Psoas muscle (tissue), 8 donors: Measurements from ENCODE around the gene TIMP2. TPM values are rescaled to one million over a fixed set of nuclear protein-coding genes. Genes with fewer than 3 reads are reported as not detected.

Experiments used
- ATAC-seq, 4 donors: fragments of 200-7000 bp; cut with Tn5 transposase; one replicate each; pipeline ENCODE4 v1.9.1; 2020; ENCODE audit warnings: moderate library complexity in 3 of 4, mild to moderate bottlenecking in 2 of 4
- DNase-seq, 2 donors: peaks; one replicate each; pipeline ENCODE4 v3.0.0-alpha.2; 2020
- H3K27ac ChIP-seq: fragments of 200-600 bp; one replicate; pipeline ENCODE4 v1.8.0; 2022
- H3K27me3 ChIP-seq, 3 donors: fragments of 200-600 bp in 1 of 3; one replicate each; pipeline versions ENCODE4 v1.6.1 to v1.8.0; 2013 to 2022; ENCODE audit warnings: low read length in 2 of 3, mild to moderate bottlenecking in 2 of 3, moderate library complexity in 1 of 3; ENCODE audit not compliant: insufficient read depth in 3 of 3
- H3K36me3 ChIP-seq, 2 donors: fragments of 200-600 bp in 1 of 2; one replicate each; pipeline versions ENCODE4 v1.6.1 to v1.8.0; 2013 to 2022; ENCODE audit warnings: low read depth in 1 of 2, mild to moderate bottlenecking in 1 of 2, moderate library complexity in 1 of 2; ENCODE audit not compliant: insufficient read depth in 1 of 2
- H3K4me1 ChIP-seq: fragments of 200-600 bp; one replicate; pipeline ENCODE4 v1.8.0; 2022
- H3K4me3 ChIP-seq: fragments of 200-600 bp; one replicate; pipeline ENCODE4 v1.8.0; 2022; ENCODE audit warnings: mild to moderate bottlenecking
- H3K9me3 ChIP-seq: fragments of 200-600 bp; one replicate; pipeline ENCODE4 v1.8.0; 2022
- CTCF ChIP-seq: fragments of 200-600 bp; IDR thresholded peaks from one replicate; pipeline ENCODE4 v1.8.0; 2022; ENCODE audit warnings: antibody characterized with exemption
- WGBS, 3 donors: extraction: QIAGEN DNeasy Blood & Tissue Kit; methylation state at CpG; one replicate each; pipeline versions ENCODE4 v1.1.6 to v1.1.7; 2013; 5-methylcytosine and 5-hydroxymethylcytosine counted together
- intact Hi-C, 2 donors: fragments of 100-400 bp; cut with DNase I; formaldehyde crosslinking; loops; one replicate each; pipeline versions ENCODE4 v1.11.0 to v1.14.2; 2022
- polyA plus RNA-seq, 3 donors: library from polyadenylated mRNA; stranded (reverse); fragments of 200-250 nt; gene quantifications; one replicate each; pipeline ENCODE4 v1.2.3, GENCODE V29; 2013
- total RNA-seq, 4 donors: library from RNA; stranded (reverse); fragmentation: NEBNext Ultra II Directional in 2 of 4; extraction: Animal tissue kit (Norgen Biotek cat#: 25700) in 2 of 4; gene quantifications; one replicate each; pipeline versions ENCODE4 v1.2.1 to v1.2.4, GENCODE V29; 2021 to 2023
- donor health status: healthy with polysubstance abuse.
- donor health status: DM: no; HTN: no; CAD: no; lungs with moderate emphysema.
- donor health status: Bipolar disorder and iron deficiency.
- donor health status: healthy.
- donor health status: DM: yes; HTN: yes; CAD: no.
- donor health status: DM: no; HTN: no; CAD: no.
- donor health status: DM: no; HTN: no; CAD: no.
- donor health status: DM: yes; HTN: yes; CAD: no.

Gene TIMP2
- total and polyA plus RNA-seq, 7 donors: 10.3 to 53.6 (median 18.5) TPM

- no peaks in the 10 kb centered on the region for H3K9me3 ChIP-seq
- DNase-seq (peak in 1 of 2 donors; percentile 58), ATAC-seq (no peak)
- TF ChIP-seq CTCF: no peak
- intact Hi-C loops: no loop called here
- H3K4me1 ChIP-seq: peaks cover 7% of the 10 kb centered on the region
- peaks cover 16 to 100% of the 10 kb centered on the region in 2 donors for H3K36me3 ChIP-seq
- 50 to 62% (median 54%) methylated on average over 8 of the region's 8 CpGs for WGBS, 3 donors
- no peak overlapping the region for H3K4me3 ChIP-seq
- no peak overlapping the region for H3K27ac ChIP-seq
- no peaks in the 10 kb centered on the region for H3K27me3 ChIP-seq
Observed at GRCh38 chr17:78812855-78813254, 112.3 kb downstream of the TIMP2 start.

GRCh38 chr17:78808163-78808562 is 117.0 kb downstream of the TIMP2 start:
- Histone ChIP-seq H3K9me3 (no peaks in the 10 kb centered on the region), H3K27ac (no peak overlapping the region), H3K4me3 (no peak overlapping the region), H3K27me3 (no peaks in the 10 kb centered on the region), H3K4me1 (peaks cover 7% of the 10 kb centered on the region), H3K36me3 (peaks cover 11 to 96% of the 10 kb centered on the region in 2 donors)
- ATAC-seq (no peak), DNase-seq (no peak)
- intact Hi-C loops: no loop called here
- no peak for TF ChIP-seq CTCF
- 85 to 92% (median 88%) methylated on average over 4 of the region's 4 CpGs for WGBS, 3 donors

- WGBS, 3 donors: 73 to 85% (median 79%) methylated on average over 7 to 9 of the region's 9 CpGs
- no peak for ATAC-seq
Observed at GRCh38 chr17:78806451-78806850, 118.7 kb downstream of the TIMP2 start.

GRCh38 chr17:78805301-78805700 is 119.9 kb downstream of the TIMP2 start:
- Histone ChIP-seq H3K27me3 (no peaks in the 10 kb centered on the region), H3K27ac (no peak overlapping the region), H3K36me3 (peaks cover 7 to 86% of the 10 kb centered on the region in 2 donors), H3K4me3 (no peak overlapping the region), H3K9me3 (no peaks in the 10 kb centered on the region), H3K4me1 (peaks cover 5% of the 10 kb centered on the region)
- no peak for DNase-seq
- peak in 2 of 4 donors; percentile 16 to 22 for ATAC-seq
- TF ChIP-seq CTCF: no peak
- 88 to 92% (median 88%) methylated on average over 14 of the region's 14 CpGs for WGBS, 3 donors
- intact Hi-C loops: no loop called here

More at GRCh38 chr17:78806451-78806850, 118.7 kb downstream of the TIMP2 start:
- Histone ChIP-seq H3K36me3 (peaks cover 7 to 93% of the 10 kb centered on the region in 2 donors), H3K27ac (no peak overlapping the region), H3K9me3 (no peaks in the 10 kb centered on the region), H3K4me3 (no peak overlapping the region), H3K27me3 (no peaks in the 10 kb centered on the region), H3K4me1 (peaks cover 5% of the 10 kb centered on the region)
- intact Hi-C loops: no loop called here
- TF ChIP-seq CTCF: no peak
- DNase-seq: no peak

- DNase-seq: no peak
- H3K27me3 ChIP-seq: no peaks in the 10 kb centered on the region
- no peaks in the 10 kb centered on the region for H3K9me3 ChIP-seq
- 60 to 73% (median 62%) methylated on average over 11 of the region's 11 CpGs for WGBS, 3 donors
- peaks cover 5% of the 10 kb centered on the region for H3K4me1 ChIP-seq
- ATAC-seq: peak in 2 of 4 donors; percentile 35 to 42
- H3K27ac ChIP-seq: no peak overlapping the region
- H3K4me3 ChIP-seq: no peak overlapping the region
- H3K36me3 ChIP-seq: peaks cover 7 to 82% of the 10 kb centered on the region in 2 donors
- intact Hi-C loops: no loop called here
- TF ChIP-seq CTCF: no peak
Observed at GRCh38 chr17:78804777-78805176, 120.4 kb downstream of the TIMP2 start.
